Activated gamma-delta T cell treated with anti-CD3 and anti-CD28 coated beads, Interleukin-2, amount 50 U/mL, for 16 hours (primary cell): ENCODE results near the gene PCDHA1.

Experiments used
- DNase-seq: peaks from one replicate; pipeline ENCODE4 v3.0.0-alpha.2; 2020; ENCODE audit warnings: low read depth

PCDHA1 gene

GRCh38 chr5:140988608-140989007, 202.7 kb downstream of the PCDHA1 start:
- no peak for DNase-seq

GRCh38 chr5:140989254-140990020, 203.5 kb downstream of the PCDHA1 start:
- no peak for DNase-seq

DNA sequence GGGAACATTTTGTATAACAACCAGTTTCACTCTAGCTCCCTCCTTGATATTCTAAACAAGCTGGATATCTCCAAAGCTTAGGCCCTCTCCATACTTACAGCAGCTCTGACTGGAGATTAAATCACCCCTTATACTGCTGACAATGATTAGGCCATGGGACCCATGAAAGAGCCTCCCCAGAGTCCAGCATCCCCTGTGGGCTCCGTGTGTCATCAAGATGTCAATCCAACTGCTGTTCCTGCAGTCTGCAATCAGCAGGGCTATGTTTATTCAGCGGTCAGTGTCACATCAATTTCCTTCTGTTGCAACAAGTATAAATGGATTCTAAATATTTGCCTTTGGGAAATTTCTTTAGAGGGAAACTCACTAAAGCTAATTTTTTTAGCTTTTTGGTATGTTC, 206.9 kb downstream of the PCDHA1 start:
- no peak for DNase-seq

DNA sequence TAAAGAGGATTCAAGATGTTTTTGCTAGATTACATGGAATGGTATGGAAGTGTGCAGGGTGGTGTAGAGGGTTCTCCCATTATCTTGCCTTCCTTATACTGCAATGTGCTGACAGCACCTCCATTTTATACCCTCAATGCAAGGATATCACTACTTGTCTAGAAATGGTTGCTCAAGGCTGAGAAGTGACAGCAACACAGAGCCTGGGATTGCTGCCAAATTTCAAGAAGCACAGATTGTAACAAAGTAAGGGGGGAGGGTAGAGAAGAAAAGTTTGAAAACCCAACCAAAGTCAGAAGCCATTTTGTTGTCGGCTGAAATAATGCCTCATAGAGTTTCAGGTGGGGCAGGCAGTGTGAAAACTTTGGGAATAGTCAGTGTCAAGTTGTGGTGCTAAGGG, 210.1 kb downstream of the PCDHA1 start:
- DNase-seq, result no peak

DNA sequence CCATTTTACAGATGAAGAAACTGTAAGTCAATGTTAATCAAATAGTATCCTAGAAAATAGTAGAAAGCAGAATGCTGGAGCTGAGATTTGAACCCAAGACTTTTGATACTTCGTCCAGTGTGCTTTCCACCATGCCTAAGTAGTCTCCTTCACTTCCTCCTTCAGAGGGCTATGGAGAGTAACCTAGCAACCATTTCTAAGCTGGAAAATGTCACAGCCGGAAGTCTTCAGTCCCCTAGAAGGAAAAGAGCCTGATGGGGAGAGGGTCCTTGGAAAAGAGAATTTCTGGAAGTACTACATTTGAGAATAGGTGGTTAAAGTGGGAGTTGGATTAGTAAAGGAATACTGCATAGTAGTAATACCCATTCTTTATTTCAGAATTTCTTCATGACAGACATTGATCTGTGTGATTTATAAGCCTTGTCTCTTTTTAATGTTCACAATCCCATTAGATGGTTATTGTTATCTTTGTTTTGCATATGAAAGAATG, 213.0 kb downstream of the PCDHA1 start:
- DNase-seq, result no peak

DNA sequence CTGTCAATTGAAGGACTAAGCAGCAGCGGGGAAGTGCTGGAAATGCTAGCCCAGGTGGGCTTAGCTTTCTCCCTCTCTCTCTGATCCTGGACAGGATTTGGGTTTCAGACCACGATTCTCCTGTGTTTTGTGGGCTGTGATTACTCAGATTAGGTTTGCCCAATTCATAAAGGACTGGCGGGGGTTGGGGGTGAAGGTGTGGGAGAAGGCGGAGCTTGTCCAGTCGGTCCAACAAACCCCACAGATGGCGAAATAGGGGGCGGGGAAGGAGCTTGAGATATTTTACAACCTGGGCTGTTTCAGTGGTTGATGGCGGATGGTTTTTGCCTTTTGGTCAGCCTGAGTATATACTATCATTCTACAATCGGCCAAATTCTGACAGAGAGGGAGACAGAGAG, 215.5 kb downstream of the PCDHA1 start:
- no peak for DNase-seq

GRCh38 chr5:141001844-141002604, 216.1 kb downstream of the PCDHA1 start:
- DNase-seq, result no peak

DNA sequence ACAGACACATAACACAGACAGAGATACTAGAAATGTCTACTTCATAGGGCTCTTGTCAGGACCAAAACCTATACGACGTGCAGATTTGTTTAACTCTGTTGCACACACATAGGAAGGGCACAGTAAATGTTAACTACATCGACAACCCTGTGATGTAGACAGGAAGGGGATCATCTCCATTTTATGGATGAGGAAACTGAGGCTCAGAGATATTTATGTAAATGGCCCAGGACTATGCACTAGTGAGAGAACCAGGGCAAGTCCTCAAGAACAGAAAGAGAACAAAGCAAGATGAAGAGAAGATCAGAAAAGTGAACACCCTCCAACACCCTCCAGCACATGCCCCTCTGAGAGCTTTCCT, 216.6 kb downstream of the PCDHA1 start:
- no peak for DNase-seq

- DNase-seq, result no peak
Measured at GRCh38 chr5:141003031-141003430, 217.1 kb downstream of the PCDHA1 start.

GRCh38 chr5:141003791-141004611, 218.1 kb downstream of the PCDHA1 start:
- no peak for DNase-seq

DNA sequence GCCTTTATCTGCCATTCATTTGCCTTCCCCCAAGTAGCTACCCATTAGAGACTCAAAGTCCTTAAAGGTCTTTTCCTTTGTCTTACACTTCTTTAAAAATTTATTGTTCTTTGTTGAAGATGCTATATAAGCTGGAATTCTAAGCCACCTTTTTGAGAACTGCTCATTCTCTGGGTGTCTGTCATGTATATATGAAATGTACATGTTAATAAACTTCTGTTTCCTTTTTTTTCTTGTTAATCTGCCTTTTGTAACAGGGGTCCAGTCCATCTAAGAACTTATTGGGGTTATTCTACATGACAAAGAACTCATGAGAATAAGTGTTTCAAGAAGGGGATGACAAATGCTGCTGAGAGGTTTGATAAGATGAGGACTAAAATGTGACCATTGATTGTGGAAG, 221.9 kb downstream of the PCDHA1 start:
- no peak for DNase-seq

DNA sequence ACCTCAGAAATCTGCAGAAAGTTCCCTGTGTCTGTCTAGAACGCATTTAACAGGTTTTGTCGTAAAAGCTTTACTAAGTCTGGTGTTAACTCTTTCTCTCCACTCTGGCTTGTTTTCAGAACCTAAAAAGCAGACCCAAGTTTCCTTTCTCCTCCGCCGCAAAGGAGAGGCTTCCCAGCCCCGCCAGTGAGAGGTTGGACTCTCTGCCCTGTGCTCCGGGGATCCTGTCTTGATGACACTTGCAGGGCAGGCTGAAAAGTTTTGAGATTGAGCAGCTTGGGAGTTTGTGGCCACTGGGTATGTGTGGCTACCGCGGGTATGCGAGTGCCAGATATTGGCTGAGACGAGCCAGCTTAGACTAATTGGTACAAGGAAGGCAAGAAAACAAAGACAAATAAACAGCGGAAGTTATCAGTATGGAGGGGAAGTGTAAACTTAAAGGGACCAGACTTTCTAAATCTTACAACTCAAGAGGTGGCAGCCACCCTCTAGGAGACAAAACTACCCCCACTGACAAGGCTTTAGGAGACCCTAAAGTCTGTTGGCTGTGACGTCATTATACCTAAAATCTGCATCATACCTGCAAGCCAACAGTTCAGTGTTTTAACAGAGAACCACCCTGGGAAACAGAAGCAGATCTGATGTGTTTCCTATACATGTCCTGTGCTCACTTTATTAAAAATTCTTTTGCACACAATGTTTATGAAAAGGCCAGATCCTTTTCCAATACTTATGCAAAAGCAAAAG, 224.3 kb downstream of the PCDHA1 start:
- no peak for DNase-seq

DNA sequence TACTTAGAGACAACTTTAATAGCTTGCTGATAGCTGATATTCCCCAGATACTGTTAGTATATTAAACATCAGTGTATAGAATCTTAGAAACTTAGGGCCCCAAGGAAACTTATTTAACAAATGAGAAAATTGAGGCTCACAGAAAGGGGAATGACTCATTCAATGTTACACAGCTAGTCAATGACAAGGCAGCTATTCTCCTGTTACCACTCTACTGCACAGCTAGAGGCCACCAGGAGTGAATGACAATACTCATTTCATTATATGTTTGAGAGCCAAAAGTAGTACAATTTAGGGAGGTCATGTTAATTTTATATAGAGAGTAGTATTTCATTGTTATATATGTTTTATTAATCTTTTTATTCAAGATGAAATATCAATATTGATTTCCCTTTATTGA, 232.0 kb downstream of the PCDHA1 start:
- no peak for DNase-seq

- DNase-seq, result no peak
Measured at GRCh38 chr5:141022384-141022783, 236.4 kb downstream of the PCDHA1 start.

DNA sequence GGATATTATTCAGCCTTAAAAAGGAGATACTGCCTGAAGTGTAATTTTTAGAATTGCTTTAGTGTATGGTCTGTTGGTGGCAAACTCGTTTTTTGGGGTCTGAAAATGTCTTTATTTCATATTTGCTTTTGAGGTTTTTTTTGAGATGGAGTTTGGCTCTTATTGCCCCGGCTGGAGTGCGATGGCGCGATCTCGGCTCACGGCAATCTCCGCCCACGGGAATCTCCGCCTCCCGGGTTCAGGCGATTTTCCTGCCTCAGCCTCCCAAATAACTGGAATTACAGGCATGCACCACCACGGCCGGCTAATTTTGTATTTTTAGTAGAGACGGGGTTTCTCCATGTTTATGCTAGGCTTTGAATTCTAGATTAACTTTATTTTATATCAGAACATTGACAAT, 245.1 kb downstream of the PCDHA1 start:
- DNase-seq, result no peak

GRCh38 chr5:141032626-141033025, 246.7 kb downstream of the PCDHA1 start:
- DNase-seq, result no peak

GRCh38 chr5:141039061-141039460, 253.1 kb downstream of the PCDHA1 start:
- no peak for DNase-seq

- no peak for DNase-seq
Measured at GRCh38 chr5:141039517-141039916, 253.6 kb downstream of the PCDHA1 start.

- no peak for DNase-seq
Measured at GRCh38 chr5:141040093-141040770, 254.3 kb downstream of the PCDHA1 start.

DNA sequence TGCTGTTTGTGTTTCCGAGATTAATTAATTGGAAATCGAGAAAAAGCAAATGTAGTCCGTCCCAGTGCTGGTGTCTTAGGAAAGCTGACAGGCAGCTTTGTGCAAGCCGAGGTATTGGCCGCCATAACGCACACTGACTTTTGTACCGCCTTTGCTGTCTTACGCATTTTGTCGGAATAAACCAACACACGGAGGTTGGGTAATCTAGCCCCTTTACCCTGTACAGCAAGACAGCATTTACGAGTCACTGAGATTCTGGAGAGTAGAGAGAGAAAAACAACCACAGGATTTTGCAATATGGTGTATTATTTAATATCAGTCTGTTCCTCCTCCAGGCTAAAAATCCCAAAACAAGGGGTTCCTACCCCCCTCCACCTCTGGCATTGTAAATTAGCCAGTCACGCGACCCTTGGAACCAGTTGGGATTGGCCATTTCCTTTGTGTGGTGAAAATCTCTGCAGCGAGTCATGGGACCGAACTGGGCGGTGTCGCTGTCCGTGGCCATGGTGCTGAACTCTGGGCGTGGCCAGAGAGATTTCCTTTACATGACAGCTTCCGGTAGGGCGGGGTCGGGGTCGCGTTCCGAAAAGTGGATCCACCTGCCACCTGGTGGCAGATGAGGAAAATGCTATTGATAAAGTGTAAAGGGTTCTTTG, 255.0 kb downstream of the PCDHA1 start:
- no peak for DNase-seq

- no peak for DNase-seq
Measured at GRCh38 chr5:141041427-141041785, 255.5 kb downstream of the PCDHA1 start.
